Astrocyte (in vitro differentiated cells and primary cell): ENCODE measurements around the gene MAN1B1.

Source experiments
- EZH2 ChIP-seq: IDR thresholded peaks from 2 replicates; pipeline ENCODE4 v1.6.1; 2012; ENCODE audit warnings: mild to moderate bottlenecking, low read length, inconsistent platforms; ENCODE audit not compliant: insufficient read depth
- TF ChIP-seq, protein P1 (sequence below): IDR thresholded peaks from 2 replicates; pipeline ENCODE4 v1.5.1; 2011; ENCODE audit warnings: low read depth, mild to moderate bottlenecking, inconsistent platforms, low read length, moderate library complexity; ENCODE audit not compliant: insufficient read depth

- TF ChIP-seq, protein P1, sequence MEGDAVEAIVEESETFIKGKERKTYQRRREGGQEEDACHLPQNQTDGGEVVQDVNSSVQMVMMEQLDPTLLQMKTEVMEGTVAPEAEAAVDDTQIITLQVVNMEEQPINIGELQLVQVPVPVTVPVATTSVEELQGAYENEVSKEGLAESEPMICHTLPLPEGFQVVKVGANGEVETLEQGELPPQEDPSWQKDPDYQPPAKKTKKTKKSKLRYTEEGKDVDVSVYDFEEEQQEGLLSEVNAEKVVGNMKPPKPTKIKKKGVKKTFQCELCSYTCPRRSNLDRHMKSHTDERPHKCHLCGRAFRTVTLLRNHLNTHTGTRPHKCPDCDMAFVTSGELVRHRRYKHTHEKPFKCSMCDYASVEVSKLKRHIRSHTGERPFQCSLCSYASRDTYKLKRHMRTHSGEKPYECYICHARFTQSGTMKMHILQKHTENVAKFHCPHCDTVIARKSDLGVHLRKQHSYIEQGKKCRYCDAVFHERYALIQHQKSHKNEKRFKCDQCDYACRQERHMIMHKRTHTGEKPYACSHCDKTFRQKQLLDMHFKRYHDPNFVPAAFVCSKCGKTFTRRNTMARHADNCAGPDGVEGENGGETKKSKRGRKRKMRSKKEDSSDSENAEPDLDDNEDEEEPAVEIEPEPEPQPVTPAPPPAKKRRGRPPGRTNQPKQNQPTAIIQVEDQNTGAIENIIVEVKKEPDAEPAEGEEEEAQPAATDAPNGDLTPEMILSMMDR = no peak
- TF ChIP-seq EZH2 = no peak
Measured at GRCh38 chr9:137117269-137117731, 30.5 kb downstream of the MAN1B1 start.
